Ecto neural progenitor cell (in vitro differentiated cells): ENCODE results near the gene COL4A6.

Experiments used
- DNase-seq: peaks from one replicate; pipeline ENCODE4 v3.0.0-alpha.2; 2018; ENCODE audit warnings: low spot score

The COL4A6 gene

GRCh38 chrX:108159028-108159670 lies 279.1 kb downstream of the COL4A6 start:
- no peak for DNase-seq

DNA sequence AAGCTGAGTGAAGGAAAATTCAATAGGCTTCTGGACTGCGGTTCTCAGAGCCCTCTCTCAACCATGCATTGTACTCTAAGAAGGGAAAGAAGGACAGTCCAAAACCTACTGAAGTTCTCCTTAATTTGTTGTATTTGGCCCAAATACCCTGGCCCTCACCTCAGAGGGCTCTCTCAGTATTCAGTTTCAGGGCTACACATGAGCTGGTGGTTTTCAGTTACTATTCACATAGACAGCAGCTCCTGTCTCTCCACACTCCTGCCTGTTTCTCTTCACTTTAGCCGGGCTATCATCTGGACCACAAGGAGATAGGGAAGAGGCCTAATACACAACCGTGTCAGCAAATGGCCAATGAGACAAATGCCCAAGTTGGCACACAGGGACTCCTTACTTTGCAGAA lies 280.6 kb downstream of the COL4A6 start:
- no peak for DNase-seq

GRCh38 chrX:108156934-108157466 lies 281.2 kb downstream of the COL4A6 start:
- DNase-seq = no peak

DNA sequence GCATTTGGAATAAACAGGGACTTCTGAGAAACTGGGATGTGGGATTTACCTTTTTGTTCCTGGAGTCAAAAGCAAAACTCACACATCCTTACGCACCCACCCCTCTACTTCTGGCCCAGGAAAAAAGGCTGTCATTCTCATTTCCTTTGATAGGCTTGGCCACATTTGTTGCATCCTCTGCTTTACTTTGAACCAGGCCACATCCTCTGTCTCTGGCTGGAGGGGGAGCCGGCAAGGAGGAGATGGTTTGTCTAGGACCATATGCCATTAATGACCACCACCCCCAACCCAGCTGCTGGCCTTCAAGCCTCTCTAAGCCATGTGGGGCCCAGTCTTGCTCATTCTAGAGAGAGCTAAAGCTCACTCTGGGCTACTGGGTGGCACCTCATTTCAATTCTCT lies 282.1 kb downstream of the COL4A6 start:
- DNase-seq = no peak

- no peak for DNase-seq
Measured at GRCh38 chrX:108148524-108148923, 289.7 kb downstream of the COL4A6 start.

- no peak for DNase-seq
Measured at GRCh38 chrX:108138814-108139702, 299.2 kb downstream of the COL4A6 start.

DNA sequence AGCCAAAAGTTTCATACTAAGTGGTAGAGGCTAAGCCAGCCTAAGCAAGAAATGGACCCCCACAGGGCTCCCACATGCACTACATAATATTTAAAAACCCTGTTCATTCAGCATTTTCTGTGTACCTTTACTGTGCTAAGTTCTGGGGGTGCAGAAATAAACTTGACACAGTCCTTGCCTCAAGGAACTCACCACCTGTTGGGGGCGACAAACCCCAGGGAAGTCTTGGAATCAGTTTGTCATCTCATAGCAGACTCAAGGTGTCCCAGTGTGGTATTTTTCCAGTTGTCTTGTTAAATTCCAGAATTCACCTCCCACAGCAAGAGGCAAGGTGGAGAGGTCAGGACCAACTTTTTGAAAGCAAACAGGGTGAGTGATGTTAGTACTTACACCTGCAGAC lies 303.5 kb downstream of the COL4A6 start:
- no peak for DNase-seq

DNA sequence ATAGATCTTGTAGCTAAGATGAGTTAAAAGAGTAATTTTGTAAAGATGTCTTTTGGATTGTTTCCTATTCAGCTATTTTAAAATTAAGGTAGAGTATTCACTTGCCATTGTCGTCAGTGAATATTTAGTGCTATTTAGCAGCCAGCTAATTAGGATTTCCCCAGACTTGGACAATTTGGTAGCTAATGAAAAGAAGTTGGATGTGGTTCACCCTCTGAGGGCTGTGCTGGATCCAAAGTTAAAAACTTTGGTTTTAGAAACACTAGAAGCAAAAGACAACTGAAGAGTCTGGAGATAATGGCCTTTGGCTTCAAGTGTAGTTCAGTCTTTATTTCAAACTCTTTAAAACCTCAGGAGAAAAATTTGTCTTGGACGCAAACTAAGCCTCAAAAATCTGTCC lies 305.3 kb downstream of the COL4A6 start:
- DNase-seq = no peak

DNA sequence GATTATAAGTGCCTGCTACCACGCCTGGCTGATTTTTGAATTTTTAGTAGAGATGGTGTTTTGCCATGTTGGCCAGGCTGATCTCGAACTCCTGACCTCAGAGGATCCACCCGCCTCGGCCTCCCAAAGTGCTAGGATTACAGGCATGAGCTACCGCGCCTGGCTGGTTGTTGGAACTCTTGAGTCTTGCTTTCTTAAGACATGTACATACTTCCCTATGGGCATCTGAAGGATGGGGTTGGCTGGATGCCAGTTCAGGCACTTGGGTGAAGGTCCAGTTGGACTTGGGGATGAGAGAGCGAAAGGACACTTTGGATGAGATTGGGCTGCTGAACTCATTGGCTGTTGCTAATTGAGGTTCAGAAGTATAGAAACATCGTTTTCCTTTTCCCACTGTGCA lies 306.2 kb downstream of the COL4A6 start:
- no peak for DNase-seq

GRCh38 chrX:108131471-108131870 lies 306.8 kb downstream of the COL4A6 start:
- no peak for DNase-seq

- DNase-seq = no peak
Measured at GRCh38 chrX:108130889-108131288, 307.3 kb downstream of the COL4A6 start.

DNA sequence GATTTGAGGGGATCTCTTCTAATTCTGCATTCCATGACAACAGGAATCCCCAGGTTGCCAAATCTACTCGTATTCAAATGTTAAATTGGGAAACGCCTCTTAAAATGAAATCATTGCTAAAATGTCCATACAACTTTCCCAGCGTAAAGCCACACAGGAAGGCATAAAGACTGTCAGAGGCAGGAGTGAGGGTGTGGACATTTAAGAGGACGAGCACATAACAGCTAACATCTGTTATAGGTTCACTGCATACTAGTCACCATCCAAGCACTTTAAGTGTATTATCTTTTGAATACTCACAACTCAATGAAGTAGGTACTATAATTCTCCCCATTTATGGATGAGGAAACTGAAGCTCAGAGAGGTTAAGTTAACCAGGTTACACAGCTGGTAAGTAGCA lies 311.1 kb downstream of the COL4A6 start:
- DNase-seq = no peak

- no peak for DNase-seq
Measured at GRCh38 chrX:108126661-108127060, 311.6 kb downstream of the COL4A6 start.

DNA sequence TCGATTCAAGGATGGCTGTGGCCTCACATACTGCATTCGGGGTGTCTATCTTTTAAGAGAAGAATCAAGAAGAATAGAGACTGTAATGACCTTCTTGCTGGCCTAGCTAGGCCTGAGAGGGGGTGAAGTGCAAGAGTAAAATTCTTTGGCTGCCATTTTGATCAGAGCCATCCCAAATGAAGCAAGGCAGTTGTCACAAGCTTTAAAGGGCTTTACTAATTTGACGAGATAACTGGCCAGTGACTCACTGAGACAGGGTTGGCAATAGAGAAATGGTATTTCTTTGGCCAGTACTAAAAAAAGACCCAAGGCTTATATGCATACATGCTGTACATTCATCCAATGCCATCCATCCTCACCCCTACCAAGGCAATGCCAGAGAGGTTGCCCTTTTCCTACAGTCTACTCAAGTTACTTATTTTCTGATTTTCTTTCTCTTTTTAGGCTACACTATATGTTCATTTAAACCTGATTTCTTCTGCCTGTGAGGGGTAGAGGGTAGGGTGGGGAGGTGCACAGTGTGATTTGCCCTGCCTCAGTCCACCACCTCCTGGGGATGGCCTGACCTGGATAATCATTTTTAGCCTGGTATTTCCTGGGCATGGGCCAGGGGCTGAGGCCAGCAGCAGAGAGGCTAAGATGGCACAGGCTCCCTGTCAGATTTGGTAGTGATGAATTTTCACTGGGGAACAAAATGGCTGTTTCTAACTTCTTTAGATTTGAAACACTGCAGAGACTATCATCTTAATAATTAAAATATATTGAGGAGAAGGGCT lies 314.4 kb downstream of the COL4A6 start:
- DNase-seq = no peak

GRCh38 chrX:108122748-108123147 lies 315.5 kb downstream of the COL4A6 start:
- no peak for DNase-seq

- no peak for DNase-seq
Measured at GRCh38 chrX:108121291-108121690, 316.9 kb downstream of the COL4A6 start.

GRCh38 chrX:108117988-108118387 lies 320.2 kb downstream of the COL4A6 start:
- no peak for DNase-seq

DNA sequence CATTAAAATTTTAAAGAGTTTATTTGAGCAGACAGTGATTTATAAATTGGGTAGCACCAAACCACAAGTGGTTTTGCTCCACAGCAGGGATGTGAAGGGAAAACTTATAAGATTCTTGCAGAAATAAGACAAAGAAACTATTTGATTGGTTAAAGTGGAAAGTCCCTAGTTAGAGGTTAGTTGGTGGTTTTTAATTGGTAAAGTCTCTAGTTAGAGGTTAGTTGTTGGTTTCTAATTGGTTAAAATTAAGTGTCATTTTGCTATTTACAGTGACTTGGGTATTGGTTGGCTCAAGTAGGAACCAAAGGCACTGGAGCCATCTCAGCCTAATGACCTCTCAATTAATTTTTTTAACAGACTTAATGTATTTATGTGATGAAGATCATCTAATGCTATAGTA lies 323.7 kb downstream of the COL4A6 start:
- no peak for DNase-seq
